Fibroblast of lung (primary cell): ENCODE data around the gene USP21. TPM values are rescaled to one million over a fixed set of nuclear protein-coding genes. Genes with fewer than 3 reads are reported as not detected.
A peak's percentile ranks its signal among the peaks of the same experiment; 100 is the strongest.

Experiments used
- DNase-seq, 2 donors: peaks; one replicate each; pipeline versions ENCODE4 v3.0.0 to v3.0.0-alpha.2; 2010; ENCODE audit warnings: low read depth in 2 of 2
- H2AFZ ChIP-seq: 2 replicates; pipeline ENCODE4 v1.5.1; 2012; ENCODE audit warnings: low read length, control low read depth, inconsistent platforms
- H3K27ac ChIP-seq: 2 replicates; pipeline ENCODE4 v1.5.1; 2011; ENCODE audit warnings: low read length, control low read depth; ENCODE audit not compliant: insufficient read depth
- H3K27me3 ChIP-seq: 2 replicates; pipeline ENCODE4 v1.5.1; 2011; ENCODE audit warnings: mild to moderate bottlenecking, low read length; ENCODE audit not compliant: control insufficient read depth, insufficient read depth
- H3K36me3 ChIP-seq: 2 replicates; pipeline ENCODE4 v1.5.1; 2011; ENCODE audit warnings: low read length; ENCODE audit not compliant: control insufficient read depth, insufficient read depth
- H3K4me1 ChIP-seq: 2 replicates; pipeline ENCODE4 v1.5.1; 2011; ENCODE audit warnings: low read length; ENCODE audit not compliant: control insufficient read depth, insufficient read depth; ENCODE audit errors: extremely low read depth
- H3K4me2 ChIP-seq: 2 replicates; pipeline ENCODE4 v1.5.1; 2011; ENCODE audit warnings: low read length, control low read depth; ENCODE audit not compliant: insufficient read depth; ENCODE audit errors: extremely low read depth
- H3K4me3 ChIP-seq, 4 experiments: fragments of 200-600 bp in 1 of 4; sonication (generic) in 1 of 4; replicated peaks in 1 of 4; 2 replicates each; pipeline ENCODE4 v1.5.1; 2011 to 2016; ENCODE audit warnings: low read length in 4 of 4, low read depth in 3 of 4, mild to moderate bottlenecking in 3 of 4, control low read depth in 2 of 4, inconsistent platforms in 1 of 4, mixed read lengths in 1 of 4; ENCODE audit not compliant: insufficient read depth in 1 of 4; ENCODE audit errors: control extremely low read depth in 1 of 4
- H3K79me2 ChIP-seq: 2 replicates; pipeline ENCODE4 v1.5.1; 2012; ENCODE audit warnings: mild to moderate bottlenecking, low read length, inconsistent platforms; ENCODE audit not compliant: control insufficient read depth, insufficient read depth
- H3K9ac ChIP-seq: 2 replicates; pipeline ENCODE4 v1.5.1; 2011; ENCODE audit warnings: mild to moderate bottlenecking, low read length, control low read depth; ENCODE audit not compliant: insufficient read depth
- H3K9me3 ChIP-seq: 2 replicates; pipeline ENCODE4 v1.5.1; 2012; ENCODE audit warnings: low read depth, low read length; ENCODE audit not compliant: control insufficient read depth, insufficient read depth
- H4K20me1 ChIP-seq: 2 replicates; pipeline ENCODE4 v1.5.1; 2011; ENCODE audit warnings: low read length; ENCODE audit not compliant: control insufficient read depth, insufficient read depth; ENCODE audit errors: extremely low read depth
- EZH2 ChIP-seq: IDR thresholded peaks from 2 replicates; pipeline ENCODE4 v1.5.1; 2012; ENCODE audit warnings: low read length, control low read depth, mild to moderate bottlenecking; ENCODE audit errors: missing control alignments
- polyA plus RNA-seq, 2 donors: library from polyadenylated mRNA; depleted of rRNA in 1 of 2; stranded (reverse) in 1 of 2; unstranded in 1 of 2; fragments of >200 nt; gene quantifications; 2 replicates each; pipeline ENCODE4 v1.2.1, GENCODE V29; 2011 to 2012; ENCODE audit warnings: missing spikeins in 1 of 2
- total RNA-seq: library from RNA; depleted of rRNA; stranded (reverse); fragments of >200 nt; gene quantifications from 2 replicates; pipeline ENCODE4 v1.2.1, GENCODE V29; 2014
- TF ChIP-seq, protein P1 (sequence below), 2 donors: IDR thresholded peaks in 1 of 2; conservative IDR thresholded peaks in 1 of 2; 1 replicate in 1 of 2; 2 replicates in 1 of 2; pipeline ENCODE4 v1.5.1; 2011 to 2012; ENCODE audit warnings: low read length in 2 of 2, control low read depth in 1 of 2, inconsistent platforms in 1 of 2, low read depth in 1 of 2, mild to moderate bottlenecking in 1 of 2

Gene USP21
- total and polyA plus RNA-seq, 2 donors (not counting 1 experiment from before 2014, with no cell fraction given), result 10.2 to 11.7 TPM

DNA sequence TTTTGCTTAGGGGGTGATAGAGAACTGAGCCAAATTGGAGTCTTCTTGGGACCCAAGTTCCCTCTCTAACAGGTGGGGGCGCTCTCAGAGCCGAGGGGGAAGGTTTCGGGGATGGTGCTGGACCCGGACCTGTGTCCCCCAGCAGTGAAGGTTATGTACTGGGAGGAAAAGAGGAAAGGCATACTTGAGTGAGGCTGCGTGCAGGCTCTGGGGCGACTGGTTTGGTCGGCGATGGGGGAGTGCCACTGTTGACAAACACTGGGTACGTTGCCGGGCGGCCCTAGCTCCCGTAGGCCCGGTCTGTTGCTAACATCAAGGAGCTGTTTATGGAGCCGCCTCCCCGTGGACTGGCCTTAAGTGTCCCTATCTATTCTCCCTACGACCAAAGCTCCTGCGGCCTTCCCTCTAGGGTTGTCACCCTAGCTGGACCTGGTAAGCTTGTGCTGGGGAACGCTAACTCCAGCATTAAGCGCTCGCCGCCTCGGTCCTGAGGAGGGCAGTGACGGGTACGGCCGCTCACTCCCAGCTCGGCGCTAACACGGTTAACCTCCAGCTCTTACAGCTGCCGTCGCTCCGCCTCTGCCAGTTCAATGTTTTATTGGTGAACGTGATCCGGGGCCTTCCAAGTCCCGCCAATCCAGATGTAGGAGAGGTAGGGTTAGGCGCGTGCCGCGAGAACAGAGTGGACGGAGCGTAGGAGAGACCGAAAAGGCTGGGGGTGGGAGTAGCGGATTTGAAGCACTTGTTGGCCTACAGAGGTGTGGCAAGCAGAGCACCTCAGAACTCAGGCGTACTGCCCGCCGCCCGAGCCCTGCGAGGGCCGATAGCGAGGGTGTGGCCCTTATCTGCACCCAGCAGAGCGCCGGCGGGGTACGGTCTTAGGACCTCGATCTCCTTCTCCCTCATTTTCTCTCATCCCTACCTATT lies 6.7 kb downstream of the USP21 start, which contains the start of gene PPOX:
Gene PPOX (plus strand): TSS at position 685 of the 927 bp plus-strand sequence. CDS start 422 bp downstream, outside the sequence.
- TF ChIP-seq EZH2, result no peak
- TF ChIP-seq, protein P1, sequence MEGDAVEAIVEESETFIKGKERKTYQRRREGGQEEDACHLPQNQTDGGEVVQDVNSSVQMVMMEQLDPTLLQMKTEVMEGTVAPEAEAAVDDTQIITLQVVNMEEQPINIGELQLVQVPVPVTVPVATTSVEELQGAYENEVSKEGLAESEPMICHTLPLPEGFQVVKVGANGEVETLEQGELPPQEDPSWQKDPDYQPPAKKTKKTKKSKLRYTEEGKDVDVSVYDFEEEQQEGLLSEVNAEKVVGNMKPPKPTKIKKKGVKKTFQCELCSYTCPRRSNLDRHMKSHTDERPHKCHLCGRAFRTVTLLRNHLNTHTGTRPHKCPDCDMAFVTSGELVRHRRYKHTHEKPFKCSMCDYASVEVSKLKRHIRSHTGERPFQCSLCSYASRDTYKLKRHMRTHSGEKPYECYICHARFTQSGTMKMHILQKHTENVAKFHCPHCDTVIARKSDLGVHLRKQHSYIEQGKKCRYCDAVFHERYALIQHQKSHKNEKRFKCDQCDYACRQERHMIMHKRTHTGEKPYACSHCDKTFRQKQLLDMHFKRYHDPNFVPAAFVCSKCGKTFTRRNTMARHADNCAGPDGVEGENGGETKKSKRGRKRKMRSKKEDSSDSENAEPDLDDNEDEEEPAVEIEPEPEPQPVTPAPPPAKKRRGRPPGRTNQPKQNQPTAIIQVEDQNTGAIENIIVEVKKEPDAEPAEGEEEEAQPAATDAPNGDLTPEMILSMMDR (conservative IDR thresholded peaks at IDR 0.05 in 1 of 2, IDR thresholded peaks at IDR 0.05 in 1 of 2; ENCODE audit: low read depth in 1 of 2, low read length in 2 of 2), result peak; percentile 53 to 55
- Histone ChIP-seq H3K27me3 (no peaks in the 10 kb centered on the region), H3K79me2 (peaks cover 3% of the 10 kb centered on the region), H3K4me2 (peak within 1 kb of the TSS; percentile 100), H3K9me3 (no peaks in the 10 kb centered on the region), H3K36me3 (peaks cover 15% of the 10 kb centered on the region), H3K4me1 (peaks cover 11% of the 10 kb centered on the region), H2AFZ (peak within 1 kb of the TSS; percentile 87), H4K20me1 (no peaks in the 10 kb centered on the region), H3K27ac (peak within 1 kb of the TSS; percentile 91), H3K4me3 (peak within 1 kb of the TSS; percentile 76 to 88 (median 84)), H3K9ac (peak within 1 kb of the TSS; percentile 74)
- peak; percentile 98 to 99 for DNase-seq

DNA sequence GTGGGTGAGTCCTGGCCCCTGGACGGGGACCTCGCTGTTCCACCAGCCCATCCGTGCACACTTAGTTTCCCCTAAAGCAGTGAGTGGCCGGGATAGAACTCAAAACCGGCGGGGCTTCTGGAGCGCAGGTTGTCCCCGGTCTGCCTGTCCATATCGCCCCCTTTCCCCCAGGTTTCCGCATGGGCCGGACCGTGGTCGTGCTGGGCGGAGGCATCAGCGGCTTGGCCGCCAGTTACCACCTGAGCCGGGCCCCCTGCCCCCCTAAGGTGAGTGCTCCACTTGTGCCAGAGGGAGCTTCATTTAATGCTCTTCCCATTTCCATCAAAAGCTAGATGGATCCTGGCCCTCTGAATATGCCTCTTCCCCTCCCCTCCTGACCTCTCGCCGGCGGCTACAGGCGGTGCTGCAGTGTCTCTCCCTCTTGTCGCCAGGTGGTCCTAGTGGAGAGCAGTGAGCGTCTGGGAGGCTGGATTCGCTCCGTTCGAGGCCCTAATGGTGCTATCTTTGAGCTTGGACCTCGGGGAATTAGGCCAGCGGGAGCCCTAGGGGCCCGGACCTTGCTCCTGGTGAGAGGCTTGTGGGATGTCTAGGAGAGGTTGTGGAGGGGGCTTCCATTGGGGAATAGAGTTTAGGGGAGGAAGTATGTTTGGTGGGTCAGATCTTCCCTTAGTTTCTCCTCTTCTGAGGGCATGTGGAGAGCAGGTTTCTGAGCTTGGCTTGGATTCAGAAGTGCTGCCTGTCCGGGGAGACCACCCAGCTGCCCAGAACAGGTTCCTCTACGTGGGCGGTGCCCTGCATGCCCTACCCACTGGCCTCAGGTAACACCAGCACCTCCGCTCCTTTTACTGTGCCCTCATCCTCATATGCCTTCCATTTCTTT lies 7.6 kb downstream of the USP21 start:
- H3K79me2 ChIP-seq, result peaks cover 2% of the 10 kb centered on the region
- H3K4me1 ChIP-seq, result peaks cover 11% of the 10 kb centered on the region
- H3K27me3 ChIP-seq, result no peaks in the 10 kb centered on the region
- H3K9ac ChIP-seq, result peak overlapping the region; percentile 69
- H3K4me2 ChIP-seq, result peak overlapping the region; percentile 100
- H4K20me1 ChIP-seq, result no peaks in the 10 kb centered on the region
- peak overlapping the region; percentile 76 to 88 (median 84) for H3K4me3 ChIP-seq
- H2AFZ ChIP-seq, result peak overlapping the region; percentile 87
- peak overlapping the region; percentile 91 for H3K27ac ChIP-seq
- no peaks in the 10 kb centered on the region for H3K9me3 ChIP-seq
- peaks cover 18% of the 10 kb centered on the region for H3K36me3 ChIP-seq
- TF ChIP-seq, protein P1 (conservative IDR thresholded peaks at IDR 0.05 in 1 of 2, IDR thresholded peaks at IDR 0.05 in 1 of 2; ENCODE audit: low read depth in 1 of 2, low read length in 2 of 2), result no peak
- no peak for TF ChIP-seq EZH2
- no peak for DNase-seq

DNA sequence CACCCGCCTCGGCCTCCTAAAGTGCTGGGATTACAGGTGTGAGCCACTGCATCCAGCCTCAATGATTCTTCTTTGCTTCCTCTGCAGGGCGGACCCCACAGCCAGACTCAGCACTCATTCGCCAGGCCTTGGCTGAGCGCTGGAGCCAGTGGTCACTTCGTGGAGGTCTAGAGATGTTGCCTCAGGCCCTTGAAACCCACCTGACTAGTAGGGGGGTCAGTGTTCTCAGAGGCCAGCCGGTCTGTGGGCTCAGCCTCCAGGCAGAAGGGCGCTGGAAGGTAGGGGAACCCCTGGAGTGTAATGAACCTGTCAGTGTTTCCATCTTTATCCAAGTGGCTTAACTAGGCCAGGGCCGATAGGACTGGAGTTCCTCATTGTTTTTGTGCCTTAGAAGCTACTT lies 9.6 kb downstream of the USP21 start:
- Histone ChIP-seq H3K9ac (no peak overlapping the region), H3K27me3 (no peaks in the 10 kb centered on the region), H3K4me3 (no peak overlapping the region), H3K4me1 (peaks cover 26% of the 10 kb centered on the region), H3K27ac (no peak overlapping the region), H2AFZ (no peak overlapping the region), H4K20me1 (no peaks in the 10 kb centered on the region), H3K36me3 (peaks cover 13% of the 10 kb centered on the region), H3K4me2 (no peak overlapping the region), H3K9me3 (no peaks in the 10 kb centered on the region), H3K79me2 (peaks cover 2% of the 10 kb centered on the region)
- no peak for DNase-seq
- TF ChIP-seq EZH2, result no peak
- TF ChIP-seq, protein P1 (conservative IDR thresholded peaks at IDR 0.05 in 1 of 2, IDR thresholded peaks at IDR 0.05 in 1 of 2; ENCODE audit: low read depth in 1 of 2, low read length in 2 of 2), result no peak
